Fibroblast of gingiva (primary cell): ENCODE measurements around the gene GNG2.

ENCODE experiments used
- DNase-seq: peaks from one replicate; pipeline ENCODE4 v3.0.0-alpha.2; 2011; ENCODE audit warnings: low read depth

GNG2 gene

DNA sequence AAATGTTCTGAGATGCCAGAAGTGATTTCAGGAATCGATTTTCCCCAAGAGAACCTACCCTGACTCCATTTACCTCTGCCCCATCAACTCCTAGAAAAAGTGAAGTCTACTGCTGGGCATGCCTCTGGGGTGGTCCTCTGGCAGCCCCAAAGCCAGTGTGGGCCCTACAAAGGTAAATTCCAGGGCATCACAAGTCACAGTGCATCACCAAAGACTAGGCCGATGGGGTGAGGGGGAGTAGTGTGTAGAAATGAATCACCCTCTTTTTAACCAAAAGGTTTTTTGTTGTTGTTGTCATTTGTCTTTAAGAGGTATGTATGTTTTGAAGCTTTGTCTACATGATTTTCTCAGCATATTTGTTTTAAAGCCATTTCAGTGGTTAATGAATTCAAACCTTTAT lies 82.6 kb downstream of the GNG2 start:
- DNase-seq: no peak

GRCh38 chr14:51950007-51950406 lies 89.6 kb downstream of the GNG2 start:
- DNase-seq: no peak

- DNase-seq: no peak
Observed at GRCh38 chr14:51951656-51952055, 91.2 kb downstream of the GNG2 start.

DNA sequence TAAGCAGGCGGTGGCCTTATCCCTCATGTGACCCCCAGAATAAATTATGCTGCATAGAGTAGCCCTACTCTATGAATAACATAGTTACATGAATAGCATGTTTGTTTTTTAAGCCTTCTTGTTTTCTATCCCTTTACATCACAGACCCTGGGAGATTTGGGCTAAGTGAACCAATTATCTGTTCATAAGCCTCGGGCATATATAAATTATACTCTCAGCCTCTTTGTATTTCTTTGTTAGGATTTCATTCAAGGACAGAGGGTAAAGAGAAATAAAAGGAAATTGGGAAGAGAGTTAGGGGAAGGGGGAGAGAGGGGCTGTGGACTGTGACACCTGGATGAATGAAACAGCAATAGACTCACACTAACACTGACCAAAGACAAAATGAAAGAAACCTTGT lies 93.6 kb downstream of the GNG2 start:
- DNase-seq: no peak

DNA sequence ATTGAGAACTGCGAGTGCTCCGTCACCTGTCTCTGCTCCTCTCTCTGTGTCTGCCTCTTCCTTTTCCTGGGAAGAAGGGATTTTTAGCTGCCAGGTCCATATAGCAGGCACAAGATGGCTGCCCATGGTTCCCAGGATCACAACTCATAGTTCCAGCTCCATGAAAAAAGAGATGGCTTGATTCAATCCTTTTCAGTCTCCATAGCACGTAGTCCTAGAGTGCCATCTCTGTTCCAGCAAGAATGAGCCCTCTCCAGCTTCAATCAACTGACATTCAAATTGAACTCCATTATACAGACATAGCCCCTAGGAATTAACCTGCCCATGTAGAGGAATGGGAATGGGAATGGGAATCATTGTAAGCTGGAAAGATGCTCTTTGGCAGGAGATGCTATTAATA lies 94.2 kb downstream of the GNG2 start:
- no peak for DNase-seq

- DNase-seq: peak; percentile 54
Observed at GRCh38 chr14:51957950-51958349, 97.5 kb downstream of the GNG2 start.

DNA sequence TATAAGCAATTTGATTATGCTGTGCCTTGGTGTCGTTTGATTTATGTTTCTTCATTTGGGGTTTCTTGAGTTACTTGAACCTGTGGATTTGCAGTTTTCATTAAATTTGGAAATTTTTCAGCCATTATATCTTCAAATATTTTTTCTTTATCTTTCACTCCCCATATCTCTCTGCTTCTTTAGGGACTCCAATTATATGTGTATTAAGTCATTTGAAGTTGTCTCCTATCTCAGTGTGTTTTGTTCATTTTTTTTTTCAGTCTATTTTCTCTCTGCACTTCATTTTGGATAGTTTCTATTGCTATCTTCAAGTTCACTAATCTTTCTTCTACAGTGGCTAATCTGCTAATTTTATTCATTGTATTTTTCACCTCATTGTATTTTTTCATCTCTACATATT lies 99.5 kb downstream of the GNG2 start:
- DNase-seq: no peak

GRCh38 chr14:51960866-51961265 lies 100.5 kb downstream of the GNG2 start:
- no peak for DNase-seq

GRCh38 chr14:51962711-51963110 lies 102.3 kb downstream of the GNG2 start:
- no peak for DNase-seq

GRCh38 chr14:51963286-51963685 lies 102.9 kb downstream of the GNG2 start:
- DNase-seq: peak; percentile 47

DNA sequence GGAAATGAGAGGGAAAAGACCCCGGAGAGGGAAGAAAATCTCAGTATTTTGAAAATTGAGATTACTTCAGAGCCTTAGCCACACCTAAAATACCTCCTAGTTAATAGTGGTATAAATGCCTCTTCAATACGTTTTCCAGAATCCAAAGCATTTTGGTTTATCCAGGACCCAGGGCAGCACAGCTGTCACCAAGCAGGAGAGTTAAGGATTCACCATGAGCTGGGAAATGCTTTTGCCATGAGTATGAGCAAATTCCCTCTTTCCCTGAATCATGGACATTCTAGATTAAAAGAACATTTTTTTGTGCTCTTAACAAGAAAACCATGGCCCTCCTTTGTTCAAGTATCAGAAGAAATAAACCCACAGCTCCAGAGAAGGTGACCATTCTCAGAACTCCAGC lies 107.1 kb downstream of the GNG2 start:
- DNase-seq: no peak

DNA sequence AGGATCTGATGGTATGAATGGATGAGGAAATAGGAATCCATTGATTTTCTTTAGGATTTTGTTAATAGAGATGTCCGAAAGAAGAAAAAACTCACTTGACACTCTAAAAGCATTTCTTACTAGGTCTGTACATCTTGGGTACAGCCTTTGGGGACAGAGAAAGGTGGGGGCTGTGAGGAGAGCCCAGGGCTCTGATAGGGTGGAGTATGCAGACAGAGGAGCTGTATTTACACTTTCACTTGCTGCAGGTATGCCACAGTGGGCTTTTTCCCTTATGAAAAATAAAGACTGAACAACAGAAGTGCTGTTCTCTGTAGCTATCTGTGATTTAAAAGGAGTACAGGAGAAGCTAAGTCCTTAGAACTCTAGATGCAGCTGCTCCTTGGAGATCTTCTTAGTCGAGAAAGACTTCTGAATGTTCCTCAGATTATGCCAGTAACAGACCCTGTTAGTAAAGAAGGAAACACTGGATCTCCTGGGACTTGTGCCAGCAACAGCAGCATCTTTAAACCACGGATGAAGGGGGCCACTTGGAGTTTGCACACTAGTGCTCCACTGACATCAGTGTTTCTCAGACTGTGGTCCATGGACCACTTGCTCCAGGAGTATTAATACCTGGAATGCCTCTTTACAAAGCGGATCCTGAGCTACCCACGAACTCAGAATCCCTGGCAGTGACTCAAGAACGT lies 109.6 kb downstream of the GNG2 start:
- no peak for DNase-seq

- no peak for DNase-seq
Observed at GRCh38 chr14:51972566-51972965, 112.2 kb downstream of the GNG2 start.

- DNase-seq: no peak
Observed at GRCh38 chr14:51977075-51977474, 116.7 kb downstream of the GNG2 start.

DNA sequence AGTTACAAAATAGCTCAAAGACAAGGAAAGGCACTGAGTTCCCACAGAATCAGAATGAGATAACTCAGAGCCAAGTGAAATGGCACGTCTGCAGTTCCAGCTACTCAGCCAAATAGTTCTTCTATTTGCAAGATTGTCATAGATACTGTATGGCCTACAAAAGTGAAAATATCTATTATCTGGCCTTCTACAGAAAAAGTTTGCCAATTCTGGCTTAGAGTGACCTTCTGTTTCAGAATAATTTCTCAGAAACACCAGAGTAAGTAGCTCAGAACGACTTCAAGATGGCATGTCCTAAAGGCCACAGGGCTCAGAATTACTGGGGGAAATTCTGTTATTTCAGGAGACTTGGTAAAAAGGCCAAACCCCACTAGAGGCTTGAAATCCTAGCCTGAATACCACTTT lies 118.3 kb downstream of the GNG2 start:
- no peak for DNase-seq

DNA sequence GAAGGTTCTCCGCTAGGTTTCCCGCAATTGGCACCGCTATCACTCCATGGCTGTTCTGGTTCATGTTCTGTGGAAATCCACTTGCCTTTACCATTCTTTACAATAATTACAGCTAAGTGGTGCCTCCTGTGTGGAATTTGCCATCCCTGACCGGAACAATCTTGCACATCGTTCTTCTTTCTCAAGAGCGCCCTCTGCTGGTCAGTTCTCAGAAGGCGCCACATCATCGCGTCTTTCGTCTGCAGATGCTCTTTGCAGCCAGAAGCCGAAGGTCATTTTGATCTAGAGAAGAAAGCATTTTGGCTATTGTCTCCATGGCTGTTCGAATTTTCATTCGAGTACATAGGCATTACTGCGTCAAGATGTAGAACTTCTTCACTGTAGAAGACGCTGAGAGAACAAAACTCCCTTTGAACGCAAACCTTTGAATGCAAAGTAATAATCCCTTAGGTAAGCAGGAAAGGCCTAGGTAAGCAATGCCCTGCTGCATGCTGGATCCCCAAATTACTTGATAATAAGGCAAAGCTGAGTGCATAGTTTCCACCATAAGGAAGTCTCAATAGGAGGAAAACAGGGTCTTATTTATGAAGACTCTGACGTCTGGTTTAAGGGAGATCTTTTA lies 118.8 kb downstream of the GNG2 start:
- peak; percentile 66 for DNase-seq

GRCh38 chr14:51981218-51981854 lies 120.9 kb downstream of the GNG2 start:
- DNase-seq: no peak

DNA sequence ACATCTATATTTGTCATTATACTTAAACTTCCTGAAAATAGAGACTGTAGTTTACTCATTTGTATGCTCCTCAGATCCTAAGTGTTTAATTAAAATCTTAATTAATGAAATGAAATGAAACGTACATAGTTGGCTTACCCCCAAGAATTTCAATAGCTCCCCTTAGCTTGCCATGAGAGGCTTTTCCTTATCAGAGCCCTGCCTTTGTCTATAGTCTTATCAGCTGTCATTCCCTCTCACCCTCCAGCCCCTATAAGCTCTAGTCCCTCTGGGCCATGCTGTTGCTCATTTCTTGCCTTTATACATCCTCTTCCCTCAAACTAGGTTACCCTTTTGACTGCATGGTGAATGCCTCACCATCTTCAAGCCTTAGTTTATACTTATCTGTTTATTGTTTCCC lies 127.8 kb downstream of the GNG2 start:
- DNase-seq: no peak

GRCh38 chr14:51989293-51990234 lies 129.2 kb downstream of the GNG2 start, which contains the start of gene RTRAF:
RTRAF (plus strand) TSS chr14:51989546; CDS start chr14:51989640, 94 bp downstream.
- DNase-seq: peak; percentile 94

- no peak for DNase-seq
Observed at GRCh38 chr14:51990488-51990887, 130.1 kb downstream of the GNG2 start.

GRCh38 chr14:51993285-51993920 lies 133.0 kb downstream of the GNG2 start:
- DNase-seq: no peak
